Lower leg skin (tissue), 4 donors: Measurements from ENCODE around the gene TCEA2. TPM values are rescaled to one million over a fixed set of nuclear protein-coding genes. Genes with fewer than 3 reads are reported as not detected.

ENCODE experiments used
- DNase-seq, 2 donors: peaks; one replicate each; pipeline ENCODE4 v3.0.0-alpha.2; 2019; ENCODE audit warnings: low spot score in 2 of 2
- H3K4me3 ChIP-seq: fragments of 200-600 bp; sonication (generic); 2 replicates; pipeline ENCODE4 v1.5.1; 2017; ENCODE audit warnings: mild to moderate bottlenecking, low read depth; ENCODE audit not compliant: poor library complexity, severe bottlenecking
- CTCF ChIP-seq, 3 donors: fragments of 450-650 bp; IDR thresholded peaks; one replicate each; pipeline ENCODE4 v1.5.1; 2016; ENCODE audit warnings: antibody characterized with exemption in 3 of 3, mild to moderate bottlenecking in 3 of 3, moderate library complexity in 2 of 3
- POLR2A ChIP-seq, 2 donors: fragments of 450-650 bp; IDR thresholded peaks; one replicate each; pipeline ENCODE4 v1.6.1; 2016 to 2017; ENCODE audit warnings: antibody characterized with exemption in 2 of 2, mild to moderate bottlenecking in 1 of 2, moderate library complexity in 1 of 2
- WGBS, 2 donors: methylation state at CpG; one replicate each; pipeline ENCODE4 v1.1.5; 2018; 5-methylcytosine and 5-hydroxymethylcytosine counted together
- intact Hi-C: fragments of 100-400 bp; cut with DNase I; formaldehyde crosslinking; loops from one replicate; pipeline ENCODE4 v1.15.0; 2023; ENCODE audit warnings: low total_unique reads
- total RNA-seq, 4 donors: library from RNA; depleted of rRNA; stranded (reverse); fragments of >200 nt; gene quantifications; one replicate each; pipeline ENCODE4 v1.1.0, GENCODE V29; 2016

Gene TCEA2
- total RNA-seq, 4 donors from 2014 or later, result 16.5 to 52.3 (median 22.8) TPM

- no peak for TF ChIP-seq POLR2A (IDR thresholded peaks at IDR 0.05)
- no peak for TF ChIP-seq CTCF (IDR thresholded peaks at IDR 0.05)
- H3K4me3 ChIP-seq, result no peak overlapping the region
- WGBS, 2 donors, result 84 to 93% methylated on average over 6 of the region's 6 CpGs
- no peak for DNase-seq
- intact Hi-C loops, result no loop called here
These were observed 33.5 kb downstream of the TCEA2 start for GRCh38 chr20:64096535-64096934.

- no peak for DNase-seq
- WGBS, 2 donors, result 93 to 96% methylated on average over 24 to 28 of the region's 28 CpGs
- TF ChIP-seq CTCF (IDR thresholded peaks at IDR 0.05) (no peak), POLR2A (IDR thresholded peaks at IDR 0.05) (no peak)
- H3K4me3 ChIP-seq, result no peak overlapping the region
- intact Hi-C loops, result no loop called here
These were observed 35.5 kb downstream of the TCEA2 start for GRCh38 chr20:64098471-64099013.

- no peak for DNase-seq
- H3K4me3 ChIP-seq, result no peak overlapping the region
- WGBS, 2 donors, result 83 to 84% methylated on average over 13 to 16 of the region's 21 CpGs
- intact Hi-C loops, result no loop called here
- TF ChIP-seq CTCF (IDR thresholded peaks at IDR 0.05) (no peak), POLR2A (IDR thresholded peaks at IDR 0.05) (no peak)
These were observed 36.2 kb downstream of the TCEA2 start for GRCh38 chr20:64099086-64099786.

GRCh38 chr20:64099880-64100565 is 37.0 kb downstream of the TCEA2 start:
- WGBS, 2 donors, result 80 to 84% methylated on average over 12 to 14 of the region's 14 CpGs

GRCh38 chr20:64100566-64100888 is 37.5 kb downstream of the TCEA2 start:
- TF ChIP-seq CTCF (IDR thresholded peaks at IDR 0.05) (no peak), POLR2A (IDR thresholded peaks at IDR 0.05) (no peak)
- intact Hi-C loops, result no loop called here
- no peak for DNase-seq
- 70 to 77% methylated on average over 4 of the region's 4 CpGs for WGBS, 2 donors
- no peak overlapping the region for H3K4me3 ChIP-seq

More at GRCh38 chr20:64099880-64100565, 37.0 kb downstream of the TCEA2 start:
- no peak overlapping the region for H3K4me3 ChIP-seq
- TF ChIP-seq CTCF (IDR thresholded peaks at IDR 0.05), result no peak
- no peak for TF ChIP-seq POLR2A (IDR thresholded peaks at IDR 0.05)
- intact Hi-C loops, result no loop called here
- DNase-seq, result no peak
